ENCODE data around the gene GYG2. TPM values are rescaled to one million over a fixed set of nuclear protein-coding genes. Genes with fewer than 3 reads are reported as not detected.

GYG2 gene
- total RNA-seq, 1 donor from 2014 or later = 49.2 TPM

DNA sequence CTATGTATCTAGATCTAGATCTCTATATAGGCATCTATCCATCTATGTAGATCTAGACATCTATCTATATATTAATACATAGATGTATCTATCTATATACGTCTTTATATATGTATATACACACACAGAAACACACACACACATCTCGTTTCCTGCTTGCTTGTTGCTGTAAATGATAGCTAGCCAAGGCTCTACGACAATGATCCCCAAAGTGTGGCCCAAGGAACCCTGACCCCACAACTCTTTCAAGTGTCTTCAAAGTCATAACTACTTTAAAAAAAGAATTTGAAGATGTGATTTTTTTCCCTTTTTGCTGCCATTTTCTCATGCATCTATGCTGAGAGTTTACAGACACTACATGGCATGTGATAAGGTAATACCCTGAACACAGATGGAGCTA is 28.8 kb downstream of the GYG2 start:
- Mint-ChIP-seq H3K9me3 (no peaks in the 10 kb centered on the region), H3K4me3 (no peak overlapping the region), H3K4me1 (ENCODE audit: unreplicated experiment) (no peaks in the 10 kb centered on the region), H3K36me3 (peaks cover 26% of the 10 kb centered on the region), H3K27ac (no peak overlapping the region), H3K27me3 (no peaks in the 10 kb centered on the region)
- TF ChIP-seq, protein P1, sequence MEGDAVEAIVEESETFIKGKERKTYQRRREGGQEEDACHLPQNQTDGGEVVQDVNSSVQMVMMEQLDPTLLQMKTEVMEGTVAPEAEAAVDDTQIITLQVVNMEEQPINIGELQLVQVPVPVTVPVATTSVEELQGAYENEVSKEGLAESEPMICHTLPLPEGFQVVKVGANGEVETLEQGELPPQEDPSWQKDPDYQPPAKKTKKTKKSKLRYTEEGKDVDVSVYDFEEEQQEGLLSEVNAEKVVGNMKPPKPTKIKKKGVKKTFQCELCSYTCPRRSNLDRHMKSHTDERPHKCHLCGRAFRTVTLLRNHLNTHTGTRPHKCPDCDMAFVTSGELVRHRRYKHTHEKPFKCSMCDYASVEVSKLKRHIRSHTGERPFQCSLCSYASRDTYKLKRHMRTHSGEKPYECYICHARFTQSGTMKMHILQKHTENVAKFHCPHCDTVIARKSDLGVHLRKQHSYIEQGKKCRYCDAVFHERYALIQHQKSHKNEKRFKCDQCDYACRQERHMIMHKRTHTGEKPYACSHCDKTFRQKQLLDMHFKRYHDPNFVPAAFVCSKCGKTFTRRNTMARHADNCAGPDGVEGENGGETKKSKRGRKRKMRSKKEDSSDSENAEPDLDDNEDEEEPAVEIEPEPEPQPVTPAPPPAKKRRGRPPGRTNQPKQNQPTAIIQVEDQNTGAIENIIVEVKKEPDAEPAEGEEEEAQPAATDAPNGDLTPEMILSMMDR (conservative IDR thresholded peaks at IDR 0.05) = no peak
- DNase-seq (ENCODE audit: extremely low spot score, unreplicated experiment) = no peak

DNA sequence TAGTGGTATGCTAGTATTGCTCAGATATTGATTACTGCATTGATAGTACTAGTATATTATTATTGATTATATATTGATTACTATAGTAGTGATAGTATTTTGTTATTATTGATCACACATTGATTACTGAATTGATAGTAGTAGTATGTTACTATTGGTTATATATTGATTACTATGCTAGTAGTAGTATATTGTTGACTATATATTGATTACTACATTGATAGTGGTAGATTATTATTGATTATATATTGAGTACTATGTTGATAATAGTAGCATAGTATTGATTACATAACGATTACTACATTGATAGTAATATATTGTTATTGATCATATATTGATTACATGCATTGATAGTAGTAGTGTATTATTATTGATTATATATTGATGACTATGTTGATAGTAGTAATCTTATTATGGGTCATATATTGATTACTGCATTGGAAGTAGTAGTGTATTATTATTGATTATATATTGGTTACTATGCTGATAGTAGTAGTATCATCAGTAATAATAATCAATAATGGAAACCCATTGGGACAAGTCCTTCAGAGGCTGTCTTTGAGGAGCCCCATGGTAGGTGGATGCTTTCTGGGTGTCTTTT is 30.6 kb downstream of the GYG2 start:
- H3K36me3 Mint-ChIP-seq = peaks cover 33% of the 10 kb centered on the region
- TF ChIP-seq, protein P1 (conservative IDR thresholded peaks at IDR 0.05) = no peak

DNA sequence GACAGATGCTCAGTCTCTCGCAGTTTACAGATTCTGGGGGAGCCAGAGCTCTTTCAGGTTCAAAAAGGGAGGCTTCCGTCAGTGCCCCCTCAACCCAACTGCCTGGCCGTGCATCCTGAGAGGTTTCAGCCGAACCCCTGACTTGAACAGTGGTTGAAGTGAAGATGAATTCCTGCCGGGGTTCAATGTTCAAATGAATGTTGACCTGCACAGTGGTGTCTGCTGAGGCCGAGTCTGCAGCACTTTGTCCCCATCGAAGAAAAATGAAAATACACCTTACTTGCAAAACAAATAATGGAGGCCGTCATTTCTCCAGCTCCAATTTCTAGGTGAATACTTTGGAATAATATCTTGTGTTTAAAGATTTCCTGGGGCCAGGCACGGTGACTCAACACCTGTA is 33.7 kb downstream of the GYG2 start:
- no peak overlapping the region for H3K4me3 Mint-ChIP-seq
- peaks cover 38% of the 10 kb centered on the region for H3K36me3 Mint-ChIP-seq
- H3K27me3 Mint-ChIP-seq = no peaks in the 10 kb centered on the region
- DNase-seq (ENCODE audit: extremely low spot score, unreplicated experiment) = peak; percentile 47
- no peak overlapping the region for H3K27ac Mint-ChIP-seq
- TF ChIP-seq, protein P1 (conservative IDR thresholded peaks at IDR 0.05) = no peak
- peaks cover 4% of the 10 kb centered on the region for H3K4me1 Mint-ChIP-seq (ENCODE audit: unreplicated experiment)
- no peaks in the 10 kb centered on the region for H3K9me3 Mint-ChIP-seq

More for the DNA sequence above, 30.6 kb downstream of the GYG2 start:
- DNase-seq (ENCODE audit: extremely low spot score, unreplicated experiment) = no peak
- H3K27ac Mint-ChIP-seq = no peak overlapping the region
- H3K4me3 Mint-ChIP-seq = no peak overlapping the region
- H3K4me1 Mint-ChIP-seq (ENCODE audit: unreplicated experiment) = peaks cover 4% of the 10 kb centered on the region
- no peaks in the 10 kb centered on the region for H3K27me3 Mint-ChIP-seq
- no peaks in the 10 kb centered on the region for H3K9me3 Mint-ChIP-seq

DNA sequence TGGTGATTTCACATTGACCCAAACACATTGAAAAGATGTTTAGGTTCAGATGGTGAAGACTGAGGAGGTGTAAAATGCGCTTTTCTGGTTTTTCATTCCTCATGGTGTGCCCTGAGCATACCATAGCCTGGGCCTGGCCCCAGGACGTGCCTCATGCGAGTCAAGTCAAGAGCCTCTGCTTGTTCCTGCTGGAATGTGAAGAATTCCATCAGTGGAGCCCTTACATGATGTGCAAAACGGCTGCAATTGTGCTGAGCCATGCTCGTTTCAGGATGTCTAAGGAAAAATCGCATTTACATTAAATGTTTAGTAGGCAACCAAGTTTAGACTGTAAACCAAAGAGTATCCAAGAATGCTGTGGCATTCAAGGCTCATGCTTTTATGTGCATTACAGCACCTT is 34.9 kb downstream of the GYG2 start:
- TF ChIP-seq, protein P1 (conservative IDR thresholded peaks at IDR 0.05) = no peak
- H3K4me1 Mint-ChIP-seq (ENCODE audit: unreplicated experiment) = peaks cover 4% of the 10 kb centered on the region
- H3K9me3 Mint-ChIP-seq = no peaks in the 10 kb centered on the region
- H3K27ac Mint-ChIP-seq = peak overlapping the region; percentile 71
- peaks cover 40% of the 10 kb centered on the region for H3K36me3 Mint-ChIP-seq
- no peaks in the 10 kb centered on the region for H3K27me3 Mint-ChIP-seq
- DNase-seq (ENCODE audit: extremely low spot score, unreplicated experiment) = peak; percentile 32
- H3K4me3 Mint-ChIP-seq = peak overlapping the region; percentile 25

DNA sequence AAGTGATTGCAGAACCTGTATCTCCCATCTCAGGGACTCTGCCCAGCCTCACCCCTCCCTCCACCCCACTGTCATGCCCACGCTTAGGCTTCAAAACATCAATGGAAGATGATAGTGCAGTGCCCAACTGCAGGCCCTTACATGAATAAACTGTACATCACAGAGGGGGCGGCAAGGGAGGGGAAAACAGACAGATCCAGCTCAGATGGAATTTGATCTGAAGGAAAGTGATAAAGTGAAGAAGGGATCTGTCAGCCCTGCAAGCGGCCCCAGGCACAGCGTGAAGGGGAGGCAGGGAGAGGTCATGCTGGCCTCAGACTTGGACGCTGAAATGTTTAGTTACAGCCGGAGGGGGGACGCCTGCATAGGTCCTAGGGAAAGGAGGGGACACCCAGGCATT is 38.5 kb downstream of the GYG2 start:
- no peaks in the 10 kb centered on the region for H3K27me3 Mint-ChIP-seq
- H3K9me3 Mint-ChIP-seq = no peaks in the 10 kb centered on the region
- H3K36me3 Mint-ChIP-seq = peaks cover 46% of the 10 kb centered on the region
- H3K4me1 Mint-ChIP-seq (ENCODE audit: unreplicated experiment) = peaks cover 4% of the 10 kb centered on the region
- peak; percentile 53 for DNase-seq (ENCODE audit: extremely low spot score, unreplicated experiment)
- no peak overlapping the region for H3K4me3 Mint-ChIP-seq
- no peak overlapping the region for H3K27ac Mint-ChIP-seq
- TF ChIP-seq, protein P1 (conservative IDR thresholded peaks at IDR 0.05) = no peak

All from type B pancreatic cell (in vitro differentiated cells).